B cell (primary cell): ENCODE measurements around the gene TTLL1. TPM values are rescaled to one million over a fixed set of nuclear protein-coding genes. Genes with fewer than 3 reads are reported as not detected.

Experiments used
- ATAC-seq: fragments of 200-7000 bp; cut with Tn5 transposase; one replicate; pipeline ENCODE4 v1.10.0; 2021; ENCODE audit warnings: low read depth, mild to moderate bottlenecking, moderate number of reproducible peaks, moderate library complexity
- CTCF ChIA-PET: fragments of 350-600 bp; sonication (Branson Sonifier 250); formaldehyde crosslinking; loops from one replicate; lab custom pipeline; 2021; ENCODE audit warnings: antibody characterized with exemption, inconsistent platforms; lab: Charles Lee
- POLR2A ChIA-PET: fragments of 350-600 bp; sonication (Branson Sonifier 250); formaldehyde crosslinking; loops from one replicate; lab custom pipeline; 2021; ENCODE audit warnings: antibody characterized with exemption; lab: Charles Lee
- DNase-seq: peaks from one replicate; pipeline ENCODE4 v3.0.0; 2013
- H2AFZ ChIP-seq: 2 replicates; pipeline ENCODE4 v1.6.1; 2012; ENCODE audit warnings: mild to moderate bottlenecking, low read depth, low read length; ENCODE audit not compliant: insufficient read depth, poor library complexity, severe bottlenecking
- H3K27ac ChIP-seq, 2 donors: 1 replicate in 1 of 2; 2 replicates in 1 of 2; pipeline ENCODE4 v1.5.1; 2012 to 2013; ENCODE audit warnings: low read length in 2 of 2, mild to moderate bottlenecking in 2 of 2, moderate library complexity in 1 of 2
- H3K27me3 ChIP-seq, 4 experiments: fragments of 200-600 bp in 1 of 4; sonication (generic) in 1 of 4; replicated peaks in 1 of 4; 1 replicate in 2 of 4; 2 replicates in 2 of 4; pipeline versions ENCODE4 v1.6.1 to v1.7.0; 2013 to 2016; ENCODE audit warnings: low read length in 3 of 4, mild to moderate bottlenecking in 2 of 4, mixed read lengths in 1 of 4, moderate library complexity in 1 of 4; ENCODE audit not compliant: insufficient read depth in 4 of 4, control insufficient read depth in 3 of 4; ENCODE audit errors: control extremely low read depth in 1 of 4
- H3K36me3 ChIP-seq, 2 experiments: replicated peaks in 1 of 2; 1 replicate in 1 of 2; 2 replicates in 1 of 2; pipeline versions ENCODE4 v1.6.1 to v1.7.1; 2013; ENCODE audit warnings: low read length in 1 of 2; ENCODE audit not compliant: insufficient read depth in 2 of 2, control insufficient read depth in 1 of 2; ENCODE audit errors: control extremely low read depth in 1 of 2, extremely low read depth in 1 of 2
- H3K4me1 ChIP-seq, 2 donors: fragments of 200-600 bp in 1 of 2; sonication (generic) in 1 of 2; 1 replicate in 1 of 2; 2 replicates in 1 of 2; pipeline versions ENCODE4 v1.5.1 to v1.6.1; 2013 to 2017; ENCODE audit warnings: low read length in 2 of 2; ENCODE audit not compliant: control insufficient read depth in 2 of 2, insufficient read depth in 2 of 2
- H3K4me2 ChIP-seq: replicated peaks from 2 replicates; pipeline ENCODE3; 2012; ENCODE audit warnings: mild to moderate bottlenecking, low read depth, low read length; ENCODE audit not compliant: poor library complexity, severe bottlenecking
- H3K4me3 ChIP-seq, 5 experiments: fragments of 200-600 bp in 1 of 5; sonication (generic) in 1 of 5; 1 replicate in 3 of 5; 2 replicates in 2 of 5; pipeline versions ENCODE4 v1.5.1 to v1.7.0; 2011 to 2016; ENCODE audit warnings: low read length in 4 of 5, mild to moderate bottlenecking in 4 of 5, low read depth in 2 of 5, control low read depth in 1 of 5, moderate library complexity in 1 of 5; ENCODE audit not compliant: insufficient read depth in 1 of 5; ENCODE audit errors: control extremely low read depth in 1 of 5, extremely low read depth in 1 of 5
- H3K79me2 ChIP-seq: fragments of 200-600 bp; sonication (generic); one replicate; pipeline ENCODE4 v1.6.0; 2016; ENCODE audit warnings: low read length; ENCODE audit not compliant: control insufficient read depth, insufficient read depth
- H3K9ac ChIP-seq: fragments of 200-600 bp; sonication (generic); 2 replicates; pipeline ENCODE4 v1.6.1; 2017; ENCODE audit warnings: mild to moderate bottlenecking, low read length, moderate library complexity
- H3K9me3 ChIP-seq, 3 donors: one replicate each; pipeline versions ENCODE4 v1.6.1 to v1.7.1; 2013; ENCODE audit warnings: low read length in 2 of 3; ENCODE audit not compliant: control insufficient read depth in 2 of 3, insufficient read depth in 1 of 3; ENCODE audit errors: control extremely low read depth in 1 of 3
- H4K20me1 ChIP-seq: 2 replicates; pipeline ENCODE4 v1.6.0; 2012; ENCODE audit warnings: mild to moderate bottlenecking, low read length; ENCODE audit not compliant: insufficient read depth, control insufficient read depth, poor library complexity, severe bottlenecking
- H3K27ac Mint-ChIP-seq: one replicate; pipeline ENCODE4 v1.8.0; 2021; ENCODE audit warnings: mixed read lengths
- H3K27me3 Mint-ChIP-seq: one replicate; pipeline ENCODE4 v1.8.0; 2021; ENCODE audit warnings: mixed read lengths
- H3K4me1 Mint-ChIP-seq: one replicate; pipeline ENCODE4 v1.8.0; 2021; ENCODE audit warnings: mixed read lengths
- H3K4me3 Mint-ChIP-seq: one replicate; pipeline ENCODE4 v1.8.0; 2021; ENCODE audit warnings: mixed read lengths
- H3K9me3 Mint-ChIP-seq: one replicate; pipeline ENCODE4 v1.8.0; 2022; ENCODE audit warnings: mixed read lengths; ENCODE audit not compliant: insufficient read depth
- EZH2 ChIP-seq: IDR thresholded peaks from 2 replicates; pipeline ENCODE4 v1.6.1; 2012; ENCODE audit warnings: borderline replicate concordance, low read depth, mild to moderate bottlenecking, moderate library complexity, low read length; ENCODE audit not compliant: insufficient read depth, poor library complexity, severe bottlenecking
- WGBS: methylation state at CpG from one replicate; pipeline ENCODE4 v1.1.5; 2013; ENCODE audit warnings: missing lambda C conversion rate; ENCODE audit not compliant: insufficient coverage; 5-methylcytosine and 5-hydroxymethylcytosine counted together
- intact Hi-C: fragments of 100-400 bp; cut with micrococcal nuclease; formaldehyde crosslinking; loops from one replicate; pipeline ENCODE4 v1.10.0; 2022
- polyA plus RNA-seq: library from polyadenylated mRNA; depleted of rRNA; stranded (reverse); fragments of >200 nt; gene quantifications from 2 replicates; pipeline ENCODE4 v1.2.3, GENCODE V29; 2012
- total RNA-seq, 2 donors: library from RNA; stranded (reverse); fragments of 120-200 nt in 1 of 2; gene quantifications; 1 replicate in 1 of 2; 2 replicates in 1 of 2; pipeline versions ENCODE4 v1.2.3 to v1.2.4, GENCODE V29; 2013 to 2022
- TF ChIP-seq, protein P1 (sequence below): fragments of 200-600 bp; IDR thresholded peaks from one replicate; pipeline ENCODE4 v1.8.0; 2022; ENCODE audit warnings: antibody characterized with exemption, mild to moderate bottlenecking

Gene TTLL1
- total and polyA plus RNA-seq, 2 donors (not counting 1 experiment from before 2014, with no cell fraction given) = 3.0 to 3.3 TPM

DNA sequence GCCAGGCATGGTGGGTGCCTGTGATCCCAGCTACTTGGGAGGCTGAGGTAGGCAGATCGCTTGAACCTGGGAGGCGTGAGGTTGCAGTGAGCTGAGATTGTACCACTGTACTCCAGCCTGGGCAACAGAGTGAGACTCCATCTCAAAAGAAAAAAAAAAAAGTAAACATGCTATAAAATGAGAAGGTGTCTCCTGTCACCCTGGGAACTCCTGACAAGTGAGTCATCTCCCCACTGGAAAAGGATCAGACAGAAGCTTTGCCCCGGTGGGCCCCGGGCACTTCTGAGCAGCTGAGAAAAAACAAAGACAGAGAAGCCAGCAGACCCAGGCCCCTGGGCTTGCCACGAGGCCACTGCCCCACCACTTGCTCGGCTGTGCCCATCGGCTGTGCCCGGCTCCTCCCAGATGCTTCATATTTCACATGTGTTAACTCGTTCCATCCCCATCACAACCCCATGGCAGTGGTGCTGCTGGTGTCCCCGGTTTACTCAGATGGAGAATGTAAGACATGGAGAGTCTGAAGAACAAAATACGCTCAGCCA, 22.3 kb downstream of the TTLL1 start:
- Histone ChIP-seq H4K20me1 (no peaks in the 10 kb centered on the region), H3K4me3 (no peak overlapping the region), H3K79me2 (no peaks in the 10 kb centered on the region), H3K4me2 (no peak overlapping the region), H3K27me3 (no peaks in the 10 kb centered on the region), H3K4me1 (no peaks in the 10 kb centered on the region), H3K9ac (no peak overlapping the region), H2AFZ (no peak overlapping the region), H3K27ac (no peak overlapping the region), H3K9me3 (no peaks in the 10 kb centered on the region), H3K36me3 (no peaks in the 10 kb centered on the region)
- CTCF ChIA-PET = no interaction called here
- no peak for TF ChIP-seq EZH2
- TF ChIP-seq, protein P1, sequence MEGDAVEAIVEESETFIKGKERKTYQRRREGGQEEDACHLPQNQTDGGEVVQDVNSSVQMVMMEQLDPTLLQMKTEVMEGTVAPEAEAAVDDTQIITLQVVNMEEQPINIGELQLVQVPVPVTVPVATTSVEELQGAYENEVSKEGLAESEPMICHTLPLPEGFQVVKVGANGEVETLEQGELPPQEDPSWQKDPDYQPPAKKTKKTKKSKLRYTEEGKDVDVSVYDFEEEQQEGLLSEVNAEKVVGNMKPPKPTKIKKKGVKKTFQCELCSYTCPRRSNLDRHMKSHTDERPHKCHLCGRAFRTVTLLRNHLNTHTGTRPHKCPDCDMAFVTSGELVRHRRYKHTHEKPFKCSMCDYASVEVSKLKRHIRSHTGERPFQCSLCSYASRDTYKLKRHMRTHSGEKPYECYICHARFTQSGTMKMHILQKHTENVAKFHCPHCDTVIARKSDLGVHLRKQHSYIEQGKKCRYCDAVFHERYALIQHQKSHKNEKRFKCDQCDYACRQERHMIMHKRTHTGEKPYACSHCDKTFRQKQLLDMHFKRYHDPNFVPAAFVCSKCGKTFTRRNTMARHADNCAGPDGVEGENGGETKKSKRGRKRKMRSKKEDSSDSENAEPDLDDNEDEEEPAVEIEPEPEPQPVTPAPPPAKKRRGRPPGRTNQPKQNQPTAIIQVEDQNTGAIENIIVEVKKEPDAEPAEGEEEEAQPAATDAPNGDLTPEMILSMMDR = no peak
- intact Hi-C loops = no loop called here
- Mint-ChIP-seq H3K9me3 (no peaks in the 10 kb centered on the region), H3K27ac (no peak overlapping the region), H3K4me1 (no peaks in the 10 kb centered on the region), H3K4me3 (no peak overlapping the region), H3K27me3 (no peaks in the 10 kb centered on the region)
- no peak for DNase-seq
- POLR2A ChIA-PET = no interaction called here
- no peak for ATAC-seq
- over 99% methylated on average over 6 of the region's 11 CpGs for WGBS

DNA sequence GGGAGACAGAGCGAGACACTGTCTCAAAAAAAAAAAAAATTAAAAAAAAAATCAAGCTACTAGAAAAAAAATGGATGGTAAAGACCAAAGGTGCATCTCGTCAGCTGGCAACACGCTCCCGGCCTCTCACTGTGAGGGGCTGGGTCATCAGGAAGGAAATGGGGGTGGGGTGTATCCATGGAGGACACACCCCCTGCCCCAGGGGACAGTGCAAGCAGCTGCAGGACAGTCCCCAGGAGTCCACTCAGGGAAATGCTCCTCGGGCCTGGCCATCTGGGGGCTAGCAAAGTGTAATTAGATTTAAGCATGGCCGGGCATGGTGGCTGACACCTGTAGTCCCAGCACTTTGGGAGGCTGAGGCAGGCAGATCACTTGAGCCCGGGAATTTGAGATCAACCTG, 23.1 kb downstream of the TTLL1 start:
- ChIA-PET CTCF (interaction anchor here (0.6 kb wide), 1 partner anchor 391 kb away, joined by 3 read pairs; no protein-coding TSS in a partner anchor), POLR2A (no interaction called here)
- no peak for TF ChIP-seq EZH2
- TF ChIP-seq, protein P1 = no peak
- 75% methylated on average over 5 of the region's 7 CpGs for WGBS
- Histone ChIP-seq H3K9ac (no peak overlapping the region), H3K79me2 (no peaks in the 10 kb centered on the region), H3K4me1 (no peaks in the 10 kb centered on the region), H3K27ac (no peak overlapping the region), H4K20me1 (no peaks in the 10 kb centered on the region), H3K4me2 (no peak overlapping the region), H3K9me3 (no peaks in the 10 kb centered on the region), H3K27me3 (no peaks in the 10 kb centered on the region), H3K4me3 (no peak overlapping the region), H3K36me3 (peaks cover 0 to 2% of the 10 kb centered on the region in 2 experiments), H2AFZ (no peak overlapping the region)
- intact Hi-C loops = no loop called here
- H3K4me3 Mint-ChIP-seq = no peak overlapping the region
- H3K27ac Mint-ChIP-seq = no peak overlapping the region
- H3K27me3 Mint-ChIP-seq = no peaks in the 10 kb centered on the region
- H3K4me1 Mint-ChIP-seq = no peaks in the 10 kb centered on the region
- no peak for DNase-seq
- H3K9me3 Mint-ChIP-seq = no peaks in the 10 kb centered on the region
- no peak for ATAC-seq
